Posterior vena cava (tissue), 2 donors: Measurements from ENCODE around the gene CD33. TPM values are rescaled to one million over a fixed set of nuclear protein-coding genes. Genes with fewer than 3 reads are reported as not detected.
"Not testable (repeated sequence)": the region's sequence is repeated elsewhere in the genome, so short reads cannot be mapped to it uniquely, and the experiment has no call there.

Source experiments
- DNase-seq: peaks from one replicate; pipeline ENCODE4 v3.0.0-alpha.2; 2020; ENCODE audit warnings: low spot score
- intact Hi-C, 2 donors: fragments of 100-400 bp; cut with DNase I; formaldehyde crosslinking; loops; one replicate each; pipeline versions ENCODE4 v1.14.1 to v1.14.2; 2022 to 2023
- total RNA-seq, 2 donors: library from RNA; stranded (reverse); fragmentation: NEBNext Ultra II Directional; extraction: Animal tissue kit (Norgen Biotek cat#: 25700); gene quantifications; one replicate each; pipeline ENCODE4 v1.2.1, GENCODE V29; 2021
- donor health status: DM: yes; HTN: yes; CAD: no.
- donor health status: DM: yes; HTN: yes; CAD: no.

The CD33 gene
- total RNA-seq, 2 donors from 2014 or later, result 10.0 to 17.4 TPM

DNA sequence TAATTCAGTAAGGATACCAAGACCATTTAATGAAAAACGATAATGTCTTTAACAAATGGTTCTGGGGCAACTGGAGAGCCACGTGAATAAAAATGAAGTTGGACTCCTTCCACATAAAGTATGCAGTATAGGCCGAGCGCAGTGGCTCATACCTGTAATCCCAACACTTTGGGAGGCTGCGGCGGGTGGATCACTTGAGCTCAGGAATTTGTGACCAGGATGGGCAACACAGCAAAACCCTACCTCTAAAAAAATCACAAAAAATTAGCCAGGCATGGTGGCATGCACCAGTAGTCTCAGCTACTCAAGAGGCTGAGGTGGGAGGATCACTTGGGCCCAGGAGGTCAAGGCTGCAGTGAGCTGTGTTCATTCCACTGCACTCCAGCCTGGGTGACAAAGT, 20.6 kb upstream of the CD33 start:
- intact Hi-C loops, result no loop called here
- peak; percentile 52 for DNase-seq

DNA sequence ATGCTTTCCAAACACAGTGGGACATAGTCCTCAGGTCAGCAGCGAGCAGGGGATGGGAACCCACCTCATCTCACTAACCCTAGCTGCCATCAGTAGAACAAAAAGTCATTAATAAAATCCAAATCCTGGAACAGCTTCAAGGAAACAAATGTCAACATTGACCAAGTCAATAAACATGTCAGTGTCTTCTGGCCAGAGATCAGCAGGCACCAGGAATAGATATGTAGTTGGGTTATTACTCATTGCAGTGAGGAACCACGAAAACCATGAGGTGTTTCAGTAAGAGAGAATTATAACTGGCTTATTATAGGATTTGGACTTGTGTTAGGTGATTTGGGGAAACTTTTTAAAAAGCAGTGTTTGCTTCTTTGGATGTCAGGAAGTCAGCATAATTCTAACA, 17.1 kb upstream of the CD33 start:
- intact Hi-C loops, result no loop called here
- no peak for DNase-seq

DNA sequence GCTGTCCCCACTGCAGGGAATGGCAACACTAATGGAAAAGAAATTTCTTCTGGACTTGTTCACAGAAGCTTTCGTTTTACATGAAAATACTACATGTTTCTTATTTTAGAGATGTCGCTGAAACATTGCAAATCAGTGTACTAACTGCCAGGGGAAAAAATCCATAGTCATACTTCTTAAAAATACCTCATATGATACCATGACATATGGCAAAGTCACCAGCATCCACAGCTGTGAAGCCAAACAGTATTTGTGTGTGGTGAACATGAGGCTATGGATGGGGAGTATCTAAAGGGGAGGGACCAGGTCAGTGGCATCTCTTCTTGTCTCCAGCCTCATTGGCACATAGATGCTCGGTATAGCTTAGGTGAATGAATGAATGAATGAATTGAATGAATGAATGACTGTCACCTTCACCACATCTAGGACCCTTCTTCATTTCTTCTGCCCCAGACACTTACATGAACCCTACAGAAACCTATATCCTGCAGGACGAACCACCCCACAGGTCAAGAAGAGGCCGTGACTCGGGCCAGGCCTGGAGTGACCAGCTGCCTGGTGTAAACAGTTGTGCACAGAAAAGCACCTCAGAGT, 14.6 kb upstream of the CD33 start:
- DNase-seq, result peak; percentile 43
- intact Hi-C loops, result no loop called here

DNA sequence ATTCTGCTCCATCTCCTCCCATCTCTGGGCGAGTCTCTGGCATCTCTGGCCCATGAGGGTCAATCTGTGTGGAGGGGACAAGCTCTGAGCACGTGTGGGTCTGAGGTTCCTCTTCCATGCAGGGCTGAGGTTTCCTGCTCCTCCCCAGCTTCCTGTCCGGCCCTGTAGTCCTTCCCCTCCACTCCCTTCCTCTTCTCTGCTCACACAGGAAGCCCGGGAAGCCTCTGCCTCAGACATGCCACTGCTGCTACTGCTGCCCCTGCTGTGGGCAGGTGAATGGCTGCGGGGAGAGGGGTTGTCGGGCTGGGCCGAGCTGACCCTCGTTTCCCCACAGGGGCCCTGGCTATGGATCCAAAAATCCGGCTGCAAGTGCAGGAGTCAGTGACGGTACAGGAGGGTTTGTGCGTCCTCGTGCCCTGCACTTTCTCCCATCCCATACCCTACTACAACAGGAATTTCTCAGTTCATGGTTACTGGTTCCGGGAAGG, 14.0 kb upstream of the CD33 start:
- DNase-seq, result peak; percentile 80
- intact Hi-C loops, result not testable (repeated sequence)

DNA sequence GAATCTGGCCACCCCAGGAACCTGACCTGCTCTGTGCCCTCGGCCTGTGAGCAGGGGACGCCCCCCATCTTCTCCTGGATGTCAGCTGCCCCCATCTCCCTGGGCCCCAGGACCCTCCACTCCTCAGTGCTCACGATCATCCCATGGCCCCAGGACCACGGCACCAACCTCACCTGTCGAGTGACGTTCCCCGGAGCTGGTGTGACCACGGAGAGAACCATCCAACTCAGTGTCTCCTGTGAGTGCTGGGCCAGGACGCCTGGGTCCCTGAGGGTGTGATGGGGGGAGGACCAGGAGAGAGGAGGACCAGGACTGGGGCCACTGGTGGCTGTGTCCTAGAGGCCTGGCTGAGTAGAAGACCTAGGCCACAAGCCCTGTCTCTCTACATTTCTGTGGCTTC, 13.0 kb upstream of the CD33 start:
- DNase-seq, result peak; percentile 31
- intact Hi-C loops, result no loop called here

DNA sequence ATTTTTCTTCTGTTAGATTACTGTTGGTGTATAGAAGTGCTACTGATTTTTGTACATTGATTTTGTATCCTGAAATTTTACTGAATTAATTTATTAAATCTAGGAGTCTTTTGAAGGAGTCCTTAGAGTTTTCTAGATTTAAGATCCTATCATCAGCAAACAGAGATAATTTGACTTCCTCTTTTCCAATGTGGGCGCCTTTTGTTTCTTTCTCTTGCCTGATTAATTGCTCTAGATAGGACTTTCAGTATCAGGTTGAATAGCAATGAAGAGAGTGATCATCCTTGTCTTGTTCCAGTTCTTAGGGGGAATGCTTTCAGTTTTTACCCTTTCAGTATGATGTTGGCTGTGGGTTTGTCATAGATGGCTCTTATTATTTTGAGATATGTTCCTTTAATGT, 5.6 kb upstream of the CD33 start:
- intact Hi-C loops, result no loop called here
- no peak for DNase-seq

DNA sequence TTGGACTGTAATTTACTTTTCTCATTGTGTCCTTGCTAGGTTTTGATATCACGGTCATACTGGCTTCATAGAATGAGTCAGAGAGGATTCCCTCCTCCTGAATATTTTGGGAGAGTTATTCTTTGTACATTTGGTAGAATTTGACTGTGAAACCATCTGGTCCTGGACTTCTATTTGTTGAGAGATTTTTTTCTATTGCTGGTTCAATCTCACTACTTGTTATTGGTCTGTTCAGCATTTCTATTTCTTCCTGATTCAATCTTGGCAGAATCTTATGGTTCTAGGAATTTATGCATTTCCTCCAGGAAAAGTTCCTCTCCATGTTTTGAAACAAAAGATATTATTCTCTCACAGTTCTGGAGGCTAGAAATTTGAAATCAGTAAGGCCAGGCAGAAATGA, 4.9 kb upstream of the CD33 start:
- intact Hi-C loops, result no loop called here

DNA sequence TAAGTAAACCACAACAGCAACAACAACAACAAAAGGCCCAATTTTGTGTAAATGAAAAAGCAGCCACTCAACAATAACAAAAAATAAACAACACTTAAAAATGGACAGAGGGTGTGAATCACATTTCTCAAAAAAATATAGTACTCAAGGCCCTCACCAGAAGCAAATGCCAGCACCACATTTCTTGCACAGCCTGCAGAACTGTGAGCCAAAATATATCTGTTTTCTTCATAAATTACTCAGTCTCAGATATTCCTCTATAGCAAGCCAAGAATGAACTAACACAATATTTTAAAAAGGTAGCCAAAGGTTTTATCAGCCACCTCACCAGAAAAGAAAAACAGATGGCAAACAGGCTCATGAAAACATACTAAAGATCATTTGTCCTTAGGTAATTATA, 3.9 kb upstream of the CD33 start:
- intact Hi-C loops, result no loop called here

More for the DNA sequence above, 4.9 kb upstream of the CD33 start:
- no peak for DNase-seq

DNA sequence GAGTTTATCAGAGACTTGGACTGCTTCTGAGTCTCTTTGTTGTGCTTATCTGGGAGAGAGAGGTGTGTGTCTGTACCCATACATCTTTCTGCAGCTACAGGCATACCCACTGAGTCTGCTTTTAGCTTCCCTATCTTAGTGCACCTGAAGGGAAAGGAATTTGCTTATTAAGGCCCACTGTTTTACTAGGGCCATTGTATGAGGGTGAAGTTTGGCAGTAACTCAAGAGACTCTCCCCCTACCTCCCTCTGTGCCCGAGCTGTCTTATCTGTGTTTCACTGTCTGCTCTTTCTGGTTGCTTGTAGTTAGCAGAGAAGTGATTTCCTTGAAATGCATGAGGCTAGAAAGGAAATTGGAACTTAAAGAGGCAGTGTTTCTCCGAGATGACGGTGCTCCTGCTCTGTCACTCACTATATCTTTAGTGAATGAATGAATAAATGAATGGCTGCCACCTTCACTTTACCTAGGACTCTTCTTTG, 678 bp upstream of the CD33 start:
- DNase-seq, result no peak

More for the DNA sequence above, 3.9 kb upstream of the CD33 start:
- no peak for DNase-seq

DNA sequence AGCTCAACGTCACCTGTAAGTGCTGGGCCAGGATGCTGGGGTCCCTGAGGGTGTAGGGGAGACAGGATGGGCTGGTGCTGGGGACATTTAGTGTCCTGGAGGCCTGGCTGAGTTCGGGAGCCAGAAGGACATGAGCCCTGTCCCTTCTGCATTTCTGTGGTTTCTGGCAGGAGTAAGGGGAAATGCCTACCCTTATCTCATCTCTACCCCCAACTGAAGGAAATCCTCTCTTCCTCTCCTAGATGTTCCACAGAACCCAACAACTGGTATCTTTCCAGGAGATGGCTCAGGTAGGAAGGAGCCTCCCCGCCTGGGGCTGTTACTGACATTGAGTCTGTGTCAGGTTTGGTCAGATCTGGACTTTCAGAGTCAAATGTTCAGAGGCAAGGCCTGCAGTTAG, 1.2 kb downstream of the CD33 start:
- intact Hi-C loops, result no loop called here
- DNase-seq, result no peak

More for the DNA sequence above, 678 bp upstream of the CD33 start:
- intact Hi-C loops, result no loop called here

DNA sequence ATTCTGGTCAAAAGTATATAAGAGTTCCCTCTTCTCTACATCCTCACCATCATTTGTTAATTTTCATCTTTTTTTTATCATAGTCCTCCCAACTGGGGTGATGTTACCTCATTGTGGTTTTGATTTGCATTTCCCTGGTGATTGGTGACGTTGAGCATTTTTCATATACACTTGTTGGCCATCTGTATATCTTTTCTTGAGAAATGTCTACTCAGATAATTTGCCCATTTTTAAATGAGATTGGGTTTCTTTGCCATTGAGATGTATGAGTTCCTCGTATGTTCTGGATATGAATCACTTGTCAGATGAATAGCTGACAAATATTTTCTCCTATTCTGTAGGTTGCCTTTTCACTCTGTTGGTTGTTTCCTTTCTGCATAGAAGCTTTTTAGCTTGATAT, 2.4 kb downstream of the CD33 start:
- intact Hi-C loops, result no loop called here
- DNase-seq, result no peak

DNA sequence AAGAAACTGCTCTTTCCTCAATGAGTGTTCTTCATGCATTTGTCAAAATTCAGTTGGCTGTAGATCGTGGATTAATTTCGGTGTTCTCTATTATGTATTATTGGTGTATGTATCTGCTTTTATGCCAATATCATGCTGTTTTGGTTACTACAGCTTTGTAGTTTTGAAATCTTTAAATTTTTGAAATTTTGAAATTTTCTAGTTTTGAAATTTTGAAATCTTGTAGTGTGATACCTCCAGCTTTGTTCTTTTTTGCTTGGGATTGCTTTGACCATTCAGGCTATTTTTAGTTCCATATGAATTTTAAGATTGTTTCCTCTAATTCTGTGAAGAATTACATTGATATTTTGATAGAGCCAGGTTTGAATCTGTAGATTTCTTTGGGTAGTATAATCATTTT, 3.1 kb downstream of the CD33 start:
- DNase-seq, result no peak
- intact Hi-C loops, result no loop called here

DNA sequence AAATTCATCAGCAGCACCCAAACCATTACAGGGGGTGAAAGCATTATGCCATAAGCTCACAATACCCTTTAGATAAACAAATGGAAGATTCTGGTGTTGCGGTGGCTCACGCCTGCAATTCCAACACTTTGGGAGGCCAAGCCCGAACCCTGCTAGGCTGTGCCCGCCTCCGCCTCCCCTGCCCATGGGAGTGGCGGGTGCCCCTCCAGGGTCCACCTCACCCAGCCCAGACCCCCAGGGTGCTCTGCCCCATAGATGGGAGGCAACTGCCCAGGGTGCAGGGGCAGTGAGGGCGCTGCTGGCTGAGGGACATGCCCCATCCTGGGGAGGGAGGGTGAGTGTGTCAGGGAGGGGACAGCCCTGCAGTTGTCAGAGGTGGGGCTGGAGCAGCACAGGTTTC, 16.0 kb downstream of the CD33 start:
- no peak for DNase-seq
- intact Hi-C loops, result no loop called here

DNA sequence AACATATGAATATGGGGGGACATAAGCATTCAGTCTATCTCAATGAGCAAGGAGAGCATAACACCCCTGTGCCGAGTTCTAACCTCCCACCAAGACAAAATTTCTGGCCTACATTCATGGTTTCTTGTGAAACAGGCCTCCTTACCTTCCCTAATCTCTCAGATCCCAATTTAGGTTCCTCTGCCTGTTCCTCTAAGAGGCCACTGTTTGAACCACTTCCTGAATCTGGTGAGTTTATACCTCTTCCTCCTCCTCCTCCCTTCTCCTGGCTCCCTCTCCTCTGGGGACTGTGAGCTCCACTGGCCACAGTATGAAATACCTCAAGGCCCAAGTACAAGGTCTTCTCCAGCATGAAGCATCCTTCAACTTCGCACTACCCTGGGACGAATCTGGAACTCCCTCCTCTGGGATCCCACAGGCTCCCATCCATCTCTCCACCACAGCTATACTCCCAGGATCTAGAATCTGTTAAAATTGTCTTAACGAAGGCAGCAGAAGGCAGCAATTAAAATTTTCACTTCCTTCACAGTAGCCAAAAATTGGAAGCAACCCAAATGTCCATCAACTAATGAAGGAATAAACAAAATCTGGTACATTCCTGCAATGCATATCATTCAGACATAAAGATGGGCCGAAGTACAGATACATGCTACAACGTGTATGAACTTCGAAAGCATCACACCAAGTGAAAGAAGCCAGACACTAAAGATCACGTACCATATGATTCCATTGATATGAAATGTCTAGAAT, 18.2 kb downstream of the CD33 start:
- no peak for DNase-seq
- intact Hi-C loops, result no loop called here

DNA sequence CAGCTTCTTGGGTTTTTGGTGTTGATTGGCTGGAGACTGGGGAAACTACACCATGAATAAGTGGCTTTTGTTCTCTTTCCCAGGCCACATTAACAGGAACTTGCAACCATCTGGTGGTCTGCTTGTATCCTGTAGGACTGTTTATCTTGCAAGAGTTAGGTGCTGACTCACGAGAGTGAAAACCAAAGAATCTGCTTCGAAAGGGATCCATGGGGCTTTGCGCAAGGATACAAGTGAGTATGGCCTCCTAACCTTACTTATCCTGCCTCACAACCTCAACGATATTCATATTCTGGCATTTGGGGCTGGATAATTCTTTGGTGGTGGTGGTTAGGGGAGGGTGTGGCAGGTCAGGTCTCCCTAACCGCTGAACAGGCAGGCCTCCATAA, 21.3 kb downstream of the CD33 start:
- DNase-seq, result no peak
- intact Hi-C loops, result no loop called here

DNA sequence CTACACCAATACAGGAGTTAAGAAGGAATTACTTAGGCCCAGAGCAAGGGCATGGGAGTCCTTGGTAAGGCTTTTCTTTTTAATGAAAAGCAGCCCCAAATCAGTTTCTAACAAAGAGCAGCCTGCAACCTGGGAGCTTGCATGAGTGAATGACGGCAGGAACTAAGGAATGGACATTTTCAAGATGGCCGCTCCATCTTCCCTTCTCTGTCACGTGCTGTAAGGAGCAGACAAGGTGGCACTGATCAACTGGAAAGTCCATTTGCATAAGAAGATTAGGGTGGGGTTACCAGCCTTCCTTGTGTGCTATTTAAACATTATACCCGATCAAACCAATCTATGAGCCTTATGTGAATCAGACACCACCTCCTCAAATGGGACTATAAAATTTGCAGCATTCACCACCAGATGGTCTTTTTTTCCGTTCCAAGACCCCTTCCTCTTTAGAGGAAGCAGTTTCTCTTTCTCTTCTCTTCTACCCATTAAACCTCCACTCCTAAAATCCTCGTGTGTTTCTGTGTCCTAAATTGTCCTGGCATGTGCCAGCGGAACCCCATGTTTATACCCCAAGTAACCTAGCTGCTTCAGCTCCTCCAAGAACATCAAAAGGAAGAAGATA, 23.2 kb downstream of the CD33 start:
- no peak for DNase-seq
- intact Hi-C loops, result no loop called here

DNA sequence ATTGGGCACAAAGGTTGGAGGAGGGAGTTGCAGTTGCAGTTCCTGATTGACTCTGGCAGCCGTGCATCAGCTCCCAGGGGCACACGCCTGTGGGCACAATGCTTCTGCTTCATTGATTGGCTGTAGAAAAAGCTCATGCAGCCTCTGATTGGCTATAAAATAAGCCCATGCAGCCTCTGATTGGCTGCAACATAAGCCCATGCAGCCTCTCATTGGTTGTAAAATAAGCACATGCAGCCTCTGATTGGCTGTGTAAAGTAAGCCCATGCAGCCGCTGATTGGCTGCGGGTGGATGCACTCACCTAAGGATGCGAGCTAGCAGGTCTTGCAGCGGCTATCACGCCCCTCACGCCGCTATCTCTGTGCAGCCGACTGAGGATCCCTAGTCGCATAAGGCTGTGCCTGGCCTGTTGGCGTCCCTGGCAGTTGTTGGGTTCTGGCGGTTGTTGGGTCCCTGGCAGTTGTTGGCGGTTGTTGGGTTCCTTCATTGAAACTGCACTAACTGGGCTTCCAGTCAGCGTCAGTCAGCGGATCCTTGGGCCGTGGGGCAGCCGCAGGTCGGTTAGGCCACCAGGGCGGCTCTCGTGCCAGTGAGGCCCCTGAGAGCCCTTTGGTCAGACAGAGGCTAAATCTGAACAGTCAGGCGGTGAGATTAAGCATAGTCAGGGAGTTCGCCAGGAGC, 26.0 kb downstream of the CD33 start, which contains the start of gene SIGLECL1:
TSS of gene SIGLECL1 (plus strand) at position 295 of the 682 bp plus-strand sequence. CDS start 12,993 bp downstream, outside the sequence.
- no peak for DNase-seq
- intact Hi-C loops, result no loop called here

DNA sequence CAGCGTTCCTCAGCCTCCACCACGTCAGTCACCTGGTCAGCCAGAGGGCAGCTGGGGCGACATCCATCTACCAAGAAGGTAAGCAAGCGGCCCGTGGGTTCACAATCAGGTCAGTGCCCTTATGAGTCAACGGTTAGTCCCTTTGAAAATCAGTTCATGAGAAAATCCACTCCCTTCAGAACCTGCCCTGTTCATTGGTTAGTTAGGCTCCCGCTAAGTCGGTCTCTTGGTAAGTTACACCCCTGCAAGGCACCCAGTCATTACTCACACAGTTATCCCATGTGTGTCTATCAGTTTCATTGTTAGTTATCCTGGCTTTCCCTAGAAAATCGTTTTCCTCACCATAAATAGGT, 26.6 kb downstream of the CD33 start:
- no peak for DNase-seq
- intact Hi-C loops, result no loop called here

DNA sequence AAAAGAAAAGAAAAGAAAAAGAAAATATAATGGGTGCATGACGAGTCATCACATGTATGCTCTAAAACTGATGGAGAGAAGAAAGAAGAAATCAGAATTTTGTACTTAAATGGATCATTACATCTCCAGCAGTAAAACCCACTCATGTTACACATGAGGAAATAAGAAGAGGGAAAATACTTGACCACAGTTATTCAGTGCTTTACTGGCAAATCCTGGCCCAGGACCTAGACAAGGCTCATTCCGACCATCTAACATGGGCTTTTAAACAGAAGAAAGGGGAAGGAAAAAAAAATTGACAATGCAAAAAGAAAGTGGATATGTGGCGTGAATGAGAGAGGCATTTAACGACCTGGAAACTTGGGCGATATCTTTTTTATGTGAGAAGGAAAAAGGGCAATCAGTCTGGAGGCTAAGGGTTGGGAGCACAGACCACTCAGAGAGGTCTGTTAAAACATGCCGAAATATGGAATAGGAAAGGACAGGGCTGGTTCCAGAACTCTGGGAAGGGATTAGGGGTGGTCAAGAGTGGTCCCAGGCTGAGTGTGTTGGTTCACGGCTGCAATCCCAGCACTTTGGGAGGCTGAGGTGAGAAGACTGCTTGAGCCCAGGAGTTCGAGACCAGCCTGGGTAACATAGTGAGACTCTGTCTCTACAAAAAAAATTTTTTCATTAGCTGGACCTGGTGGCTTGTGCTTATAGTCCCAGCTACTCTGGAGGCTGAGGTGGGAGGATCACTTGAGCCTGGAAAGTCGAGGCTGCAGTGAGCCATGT, 27.6 kb downstream of the CD33 start:
- no peak for DNase-seq
- intact Hi-C loops, result no loop called here
